GM19193 (cell line): ENCODE data around the gene RNF223.

Source experiments
- POLR2A ChIP-seq: IDR thresholded peaks from 4 replicates; pipeline ENCODE4 v1.6.1; 2011; ENCODE audit not compliant: insufficient read depth, insufficient read length; ENCODE audit errors: extremely low read depth

RNF223 gene

DNA sequence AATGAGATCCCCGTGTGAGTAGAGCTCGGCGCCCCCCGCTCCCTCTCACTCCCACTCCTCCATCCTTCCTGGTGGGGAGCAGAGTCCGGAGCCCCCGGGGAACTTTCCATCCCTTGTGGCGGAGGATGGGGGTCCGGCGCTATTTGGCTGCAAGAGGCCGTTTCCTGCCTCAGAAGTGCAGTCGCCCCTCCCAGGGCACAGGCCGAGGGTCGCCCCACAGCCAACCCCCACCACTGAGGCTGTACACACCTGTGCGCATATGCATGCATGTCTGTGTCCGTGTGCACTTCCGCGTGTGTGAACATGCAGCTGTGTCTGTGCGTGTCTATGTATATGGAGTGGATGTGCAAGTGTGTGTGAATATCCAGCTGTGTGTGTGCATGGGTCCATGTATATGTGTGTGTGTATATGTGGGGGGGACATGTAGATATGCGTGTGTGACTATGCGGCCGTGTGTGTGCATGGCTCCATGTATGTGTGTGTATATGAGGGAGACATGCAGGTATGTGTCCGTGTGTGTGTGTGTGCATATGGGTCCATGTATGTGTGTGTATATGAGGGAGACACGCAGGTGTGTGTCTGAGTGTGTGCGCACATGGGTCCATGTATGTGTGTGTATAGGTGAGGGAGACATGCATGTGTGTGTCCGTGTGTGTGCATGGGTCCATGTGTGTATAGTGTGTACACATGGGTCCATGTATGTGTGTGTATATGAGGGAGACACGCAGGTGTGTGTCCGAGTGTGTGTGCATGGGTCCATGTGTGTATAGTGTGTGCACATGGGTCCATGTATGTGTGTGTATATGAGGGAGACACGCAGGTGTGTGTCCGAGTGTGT, 21.9 kb downstream of the RNF223 start:
- no peak for TF ChIP-seq POLR2A

DNA sequence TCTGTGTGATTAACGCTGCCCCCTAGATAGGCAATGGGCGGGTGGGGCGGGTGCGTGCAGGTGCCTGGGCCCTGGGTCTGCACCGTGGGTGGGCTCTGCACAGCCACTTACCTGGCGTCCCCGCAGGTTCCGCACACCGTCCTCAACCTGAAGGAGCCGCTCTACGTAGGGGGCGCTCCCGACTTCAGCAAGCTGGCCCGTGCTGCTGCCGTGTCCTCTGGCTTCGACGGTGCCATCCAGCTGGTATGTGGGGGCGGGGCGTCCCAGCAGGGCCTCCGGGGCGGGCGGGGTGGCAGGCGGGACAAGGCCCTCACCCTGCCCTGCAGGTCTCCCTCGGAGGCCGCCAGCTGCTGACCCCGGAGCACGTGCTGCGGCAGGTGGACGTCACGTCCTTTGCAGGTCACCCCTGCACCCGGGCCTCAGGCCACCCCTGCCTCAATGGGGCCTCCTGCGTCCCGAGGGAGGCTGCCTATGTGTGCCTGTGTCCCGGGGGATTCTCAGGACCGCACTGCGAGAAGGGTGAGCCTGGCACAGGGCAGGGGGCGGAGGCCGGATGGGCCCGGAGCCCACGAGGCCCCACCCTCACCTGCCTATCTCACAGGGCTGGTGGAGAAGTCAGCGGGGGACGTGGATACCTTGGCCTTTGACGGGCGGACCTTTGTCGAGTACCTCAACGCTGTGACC, 22.8 kb downstream of the RNF223 start:
- no peak for TF ChIP-seq POLR2A

DNA sequence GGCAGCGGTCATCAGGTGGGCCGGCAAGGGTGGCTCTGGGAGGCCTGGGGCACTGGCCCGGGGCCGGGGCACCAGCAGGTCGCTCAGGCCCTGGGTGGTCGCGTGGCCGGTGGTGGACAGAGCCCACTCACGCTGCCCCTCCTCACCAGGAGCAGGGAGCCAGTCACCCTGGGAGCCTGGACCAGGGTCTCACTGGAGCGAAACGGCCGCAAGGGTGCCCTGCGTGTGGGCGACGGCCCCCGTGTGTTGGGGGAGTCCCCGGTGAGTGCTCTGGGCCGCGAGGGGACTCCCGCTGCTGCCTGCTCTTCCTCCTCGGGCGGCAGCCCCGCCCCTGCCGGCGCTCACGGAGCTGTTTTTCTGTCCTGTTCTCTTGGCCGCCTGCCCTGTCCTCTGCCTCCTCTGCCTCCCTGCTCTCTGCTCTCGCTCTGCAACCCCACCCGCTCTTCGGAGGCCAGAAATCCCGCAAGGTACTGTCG, 23.5 kb downstream of the RNF223 start:
- no peak for TF ChIP-seq POLR2A

DNA sequence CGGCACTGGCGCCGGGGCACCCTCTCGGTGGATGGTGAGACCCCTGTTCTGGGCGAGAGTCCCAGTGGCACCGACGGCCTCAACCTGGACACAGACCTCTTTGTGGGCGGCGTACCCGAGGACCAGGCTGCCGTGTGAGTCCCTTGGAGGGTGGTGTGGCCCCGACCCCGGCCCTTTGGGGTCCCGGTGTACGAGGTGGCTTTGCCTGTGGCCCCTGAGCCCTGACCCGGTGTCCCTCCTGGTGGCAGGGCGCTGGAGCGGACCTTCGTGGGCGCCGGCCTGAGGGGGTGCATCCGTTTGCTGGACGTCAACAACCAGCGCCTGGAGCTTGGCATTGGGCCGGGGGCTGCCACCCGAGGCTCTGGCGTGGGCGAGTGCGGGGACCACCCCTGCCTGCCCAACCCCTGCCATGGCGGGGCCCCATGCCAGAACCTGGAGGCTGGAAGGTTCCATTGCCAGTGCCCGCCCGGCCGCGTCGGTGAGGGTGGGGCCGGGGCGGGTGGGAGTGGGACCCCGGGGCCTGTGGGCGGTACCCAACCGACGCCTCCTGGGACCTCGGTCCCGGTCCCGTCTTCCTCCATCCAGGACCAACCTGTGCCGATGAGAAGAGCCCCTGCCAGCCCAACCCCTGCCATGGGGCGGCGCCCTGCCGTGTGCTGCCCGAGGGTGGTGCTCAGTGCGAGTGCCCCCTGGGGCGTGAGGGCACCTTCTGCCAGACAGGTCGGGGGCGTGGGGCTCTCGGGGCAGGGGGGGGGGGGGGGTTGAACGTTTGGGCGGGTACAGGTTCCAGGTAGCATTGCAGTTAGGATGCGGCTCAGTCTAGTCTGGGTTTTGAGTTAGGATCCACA, 24.6 kb downstream of the RNF223 start:
- TF ChIP-seq POLR2A, result no peak

DNA sequence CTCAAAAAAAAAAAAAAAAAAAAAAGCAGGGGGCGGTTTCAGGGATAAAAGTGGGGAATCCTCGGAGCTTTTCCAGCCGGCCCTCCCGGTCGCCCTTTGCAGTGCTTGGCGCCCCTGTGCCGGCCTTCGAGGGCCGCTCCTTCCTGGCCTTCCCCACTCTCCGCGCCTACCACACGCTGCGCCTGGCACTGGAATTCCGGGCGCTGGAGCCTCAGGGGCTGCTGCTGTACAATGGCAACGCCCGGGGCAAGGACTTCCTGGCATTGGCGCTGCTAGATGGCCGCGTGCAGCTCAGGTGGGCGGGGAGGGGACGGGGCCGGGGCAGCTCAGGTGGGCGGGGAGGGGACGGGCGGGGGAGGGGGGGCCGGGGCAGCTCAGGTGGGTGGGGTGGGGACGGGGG, 25.3 kb downstream of the RNF223 start:
- no peak for TF ChIP-seq POLR2A

DNA sequence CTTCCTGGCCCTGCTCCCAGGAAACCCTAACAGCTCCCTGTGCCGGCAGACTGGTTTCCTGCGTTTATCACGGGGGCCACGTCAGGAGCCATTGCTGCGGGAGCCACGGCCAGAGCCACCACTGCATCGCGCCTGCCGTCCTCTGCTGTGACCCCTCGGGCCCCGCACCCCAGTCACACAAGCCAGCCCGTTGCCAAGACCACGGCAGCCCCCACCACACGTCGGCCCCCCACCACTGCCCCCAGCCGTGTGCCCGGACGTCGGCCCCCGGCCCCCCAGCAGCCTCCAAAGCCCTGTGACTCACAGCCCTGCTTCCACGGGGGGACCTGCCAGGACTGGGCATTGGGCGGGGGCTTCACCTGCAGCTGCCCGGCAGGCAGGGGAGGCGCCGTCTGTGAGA, 26.1 kb downstream of the RNF223 start:
- TF ChIP-seq POLR2A, result no peak

DNA sequence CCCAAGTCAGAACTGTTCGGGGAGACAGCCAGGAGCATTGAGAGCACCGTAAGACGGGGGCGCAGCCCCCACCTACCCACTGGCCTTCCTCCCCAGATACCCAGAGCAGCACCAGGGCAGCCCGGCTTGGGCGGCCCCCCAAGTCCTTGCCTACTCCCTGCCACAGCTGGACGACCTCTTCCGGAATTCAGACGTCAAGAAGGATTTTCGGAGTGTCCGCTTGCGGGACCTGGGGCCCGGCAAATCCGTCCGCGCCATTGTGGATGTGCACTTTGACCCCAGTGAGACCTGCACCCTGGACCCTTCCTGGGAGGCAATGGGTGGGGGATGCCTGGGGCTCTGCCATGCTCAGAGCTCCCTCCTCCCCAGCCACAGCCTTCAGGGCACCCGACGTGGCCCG, 26.7 kb downstream of the RNF223 start:
- no peak for TF ChIP-seq POLR2A

DNA sequence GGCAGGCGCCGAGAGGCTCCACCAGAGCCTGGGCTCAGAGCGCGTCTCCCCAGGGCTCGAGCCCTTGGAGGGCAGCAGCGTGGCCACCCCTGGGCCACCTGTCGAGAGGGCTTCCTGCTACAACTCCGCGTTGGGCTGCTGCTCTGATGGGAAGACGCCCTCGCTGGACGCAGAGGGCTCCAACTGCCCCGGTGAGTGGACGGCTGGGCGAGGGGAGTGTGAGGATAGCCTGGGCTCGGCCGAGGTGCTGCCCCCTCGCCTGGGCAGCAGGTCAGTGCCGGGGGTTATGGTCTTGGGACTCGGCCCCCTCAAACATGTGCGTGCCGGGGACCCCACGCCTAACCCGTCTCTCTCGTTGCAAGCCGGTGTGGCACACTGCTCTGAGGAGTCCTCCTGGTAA, 27.3 kb downstream of the RNF223 start:
- TF ChIP-seq POLR2A, result no peak

DNA sequence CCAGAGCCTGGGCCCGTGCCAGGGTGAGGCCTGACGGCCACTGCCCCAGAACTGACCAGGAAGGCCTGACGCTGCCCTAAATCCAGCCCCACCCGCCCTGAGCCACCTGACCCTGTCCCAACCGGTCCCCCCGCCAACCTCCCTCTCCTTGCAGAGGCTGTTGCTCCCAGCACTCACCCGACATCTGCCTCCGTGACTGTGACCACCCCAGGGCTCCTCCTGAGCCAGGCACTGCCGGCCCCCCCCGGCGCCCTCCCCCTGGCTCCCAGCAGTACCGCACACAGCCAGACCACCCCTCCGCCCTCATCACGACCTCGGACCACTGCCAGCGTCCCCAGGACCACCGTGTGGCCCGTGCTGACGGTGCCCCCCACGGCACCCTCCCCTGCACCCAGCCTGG, 27.9 kb downstream of the RNF223 start:
- TF ChIP-seq POLR2A, result no peak

DNA sequence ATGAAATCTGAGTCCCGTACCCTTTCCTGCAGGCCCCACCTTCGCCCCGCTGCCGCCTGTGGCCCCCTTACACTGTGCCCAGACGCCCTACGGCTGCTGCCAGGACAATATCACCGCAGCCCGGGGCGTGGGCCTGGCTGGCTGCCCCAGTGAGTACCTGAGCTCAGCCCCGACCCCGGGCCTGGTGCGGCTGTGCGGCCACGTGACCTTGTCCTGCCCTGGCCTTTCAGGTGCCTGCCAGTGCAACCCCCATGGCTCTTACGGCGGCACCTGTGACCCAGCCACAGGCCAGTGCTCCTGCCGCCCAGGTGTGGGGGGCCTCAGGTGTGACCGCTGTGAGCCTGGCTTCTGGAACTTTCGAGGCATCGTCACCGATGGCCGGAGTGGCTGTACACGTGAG, 29.0 kb downstream of the RNF223 start:
- no peak for TF ChIP-seq POLR2A

DNA sequence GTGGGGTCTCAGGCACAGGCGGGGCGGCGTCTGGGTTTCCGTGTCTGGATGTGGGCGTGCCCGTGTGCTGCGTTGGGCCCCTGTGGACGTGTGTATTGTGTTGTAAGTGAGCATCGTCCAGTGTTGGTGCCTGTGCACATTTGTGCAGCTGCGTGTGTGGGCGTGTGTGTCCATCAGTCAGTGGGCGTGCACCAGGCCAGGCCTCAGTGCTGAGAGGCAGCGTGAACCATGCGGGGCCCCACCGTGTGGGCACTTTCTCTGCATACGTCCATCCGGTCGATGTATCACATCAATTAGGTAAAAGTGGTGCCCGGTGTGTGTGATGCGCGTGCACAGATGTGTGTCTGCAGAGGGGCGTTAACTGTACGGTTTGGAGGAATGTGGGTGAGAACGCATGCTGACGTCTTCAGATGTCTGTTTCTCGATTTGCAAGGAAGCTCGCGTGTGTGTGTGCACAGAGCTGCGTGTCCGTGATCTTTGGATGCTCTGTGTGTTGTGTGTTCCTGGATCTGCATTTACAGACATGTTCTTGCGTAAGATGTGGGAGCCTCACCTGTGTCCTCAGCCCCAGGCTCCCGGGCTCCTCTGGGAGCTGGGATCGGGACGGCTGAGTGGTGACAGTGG, 29.5 kb downstream of the RNF223 start:
- no peak for TF ChIP-seq POLR2A

DNA sequence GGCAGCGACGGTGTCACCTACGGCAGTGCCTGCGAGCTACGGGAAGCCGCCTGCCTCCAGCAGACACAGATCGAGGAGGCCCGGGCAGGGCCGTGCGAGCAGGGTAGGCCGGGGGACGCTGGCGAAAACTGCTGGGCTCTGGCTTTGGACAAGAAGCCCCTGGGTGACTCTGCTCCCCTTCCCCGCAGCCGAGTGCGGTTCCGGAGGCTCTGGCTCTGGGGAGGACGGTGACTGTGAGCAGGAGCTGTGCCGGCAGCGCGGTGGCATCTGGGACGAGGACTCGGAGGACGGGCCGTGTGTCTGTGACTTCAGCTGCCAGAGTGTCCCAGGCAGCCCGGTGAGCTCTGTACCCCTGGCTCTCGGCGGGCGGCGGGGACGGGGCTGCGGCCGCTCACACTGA, 30.2 kb downstream of the RNF223 start:
- TF ChIP-seq POLR2A, result no peak

DNA sequence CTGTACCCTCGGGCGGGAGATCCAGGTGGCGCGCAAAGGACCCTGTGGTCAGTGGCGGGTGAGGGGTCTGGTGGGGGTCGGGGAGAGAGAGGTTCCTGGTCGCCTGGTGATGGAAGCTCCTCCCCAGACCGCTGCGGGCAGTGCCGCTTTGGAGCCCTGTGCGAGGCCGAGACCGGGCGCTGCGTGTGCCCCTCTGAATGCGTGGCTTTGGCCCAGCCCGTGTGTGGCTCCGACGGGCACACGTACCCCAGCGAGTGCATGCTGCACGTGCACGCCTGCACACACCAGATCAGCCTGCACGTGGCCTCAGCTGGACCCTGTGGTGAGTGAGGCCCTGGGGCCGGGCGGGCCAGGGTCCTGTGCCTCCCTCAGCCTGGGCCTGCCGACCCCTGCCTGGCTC, 30.7 kb downstream of the RNF223 start:
- TF ChIP-seq POLR2A, result no peak

DNA sequence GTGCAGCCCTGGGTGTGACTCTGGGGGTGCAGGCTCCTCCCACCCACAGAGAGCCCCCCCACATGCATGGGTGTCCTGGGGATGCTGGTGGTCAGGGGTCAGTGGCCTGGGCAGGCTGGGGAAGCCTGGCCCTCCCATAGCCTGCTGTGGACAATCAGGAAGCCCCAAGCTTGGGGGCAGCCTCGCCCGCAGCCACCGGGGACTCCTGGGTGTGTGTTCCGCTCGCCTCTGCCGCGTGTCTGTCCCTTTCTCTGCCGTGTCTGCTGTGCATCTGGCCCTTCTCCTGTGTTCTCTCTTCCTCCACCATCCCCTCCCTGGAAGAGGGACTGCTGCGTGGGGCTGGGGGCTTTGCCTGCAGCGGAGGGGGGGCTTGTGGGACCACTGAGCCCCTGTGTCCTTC, 31.3 kb downstream of the RNF223 start:
- no peak for TF ChIP-seq POLR2A

DNA sequence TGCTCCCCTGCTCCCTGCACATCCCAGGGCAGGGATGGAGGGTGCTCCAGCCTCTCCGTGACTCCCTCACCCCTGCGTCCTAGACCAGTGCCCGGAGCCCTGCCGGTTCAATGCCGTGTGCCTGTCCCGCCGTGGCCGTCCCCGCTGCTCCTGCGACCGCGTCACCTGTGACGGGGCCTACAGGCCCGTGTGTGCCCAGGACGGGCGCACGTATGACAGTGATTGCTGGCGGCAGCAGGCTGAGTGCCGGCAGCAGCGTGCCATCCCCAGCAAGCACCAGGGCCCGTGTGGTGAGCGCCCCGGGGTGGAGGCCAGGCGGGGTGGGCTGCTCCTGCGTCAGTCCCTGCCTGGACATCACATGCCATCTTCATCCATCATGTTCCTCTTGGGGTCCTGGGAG, 32.2 kb downstream of the RNF223 start:
- TF ChIP-seq POLR2A, result no peak

DNA sequence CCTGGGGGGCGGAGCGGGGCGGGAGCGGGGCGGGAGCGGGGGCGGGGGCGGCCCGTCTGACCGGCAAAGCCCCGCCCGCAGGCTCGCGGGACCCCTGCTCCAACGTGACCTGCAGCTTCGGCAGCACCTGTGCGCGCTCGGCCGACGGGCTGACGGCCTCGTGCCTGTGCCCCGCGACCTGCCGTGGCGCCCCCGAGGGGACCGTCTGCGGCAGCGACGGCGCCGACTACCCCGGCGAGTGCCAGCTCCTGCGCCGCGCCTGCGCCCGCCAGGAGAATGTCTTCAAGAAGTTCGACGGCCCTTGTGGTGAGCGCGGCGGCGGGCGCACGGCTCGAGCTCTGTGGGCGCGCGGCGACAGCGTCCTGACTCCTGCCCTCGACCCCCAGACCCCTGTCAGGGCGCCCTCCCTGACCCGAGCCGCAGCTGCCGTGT, 33.0 kb downstream of the RNF223 start:
- TF ChIP-seq POLR2A, result no peak
